OCI-LY7 (cell line): ENCODE measurements around the gene ZSCAN26. TPM values are rescaled to one million over a fixed set of nuclear protein-coding genes. Genes with fewer than 3 reads are reported as not detected.

Experiments used
- BruUV-seq: library from RNA; stranded (reverse); fragments of 400-500 nt; replicated peaks from 2 replicates; lab custom pipeline; 2021; lab: Mats Ljungman, UMichigan
- CTCF ChIA-PET: fragments of 300-600 bp; sonication (Branson Sonifier 250); formaldehyde crosslinking; loops from one replicate; lab custom pipeline; 2022; ENCODE audit warnings: antibody characterized with exemption; ENCODE audit not compliant: unreplicated experiment; lab: Charles Lee
- POLR2A ChIA-PET: fragments of 300-600 bp; sonication (Branson Sonifier 250); formaldehyde crosslinking; loops from one replicate; lab custom pipeline; 2022; ENCODE audit warnings: antibody characterized with exemption; lab: Charles Lee
- DNase-seq: peaks from one replicate; pipeline ENCODE4 v3.0.0-alpha.2; 2015; ENCODE audit warnings: low spot score
- H2AFZ ChIP-seq: fragments of 200-600 bp; sonication (generic), shearing (Covaris generic); 2 replicates; pipeline ENCODE4 v1.6.1; 2014; ENCODE audit warnings: mild to moderate bottlenecking, antibody characterized with exemption, low read length, moderate library complexity
- H3K27ac ChIP-seq: fragments of 200-600 bp; sonication (generic); 2 replicates; pipeline ENCODE4 v1.5.1; 2014; ENCODE audit warnings: mixed run types, low read depth, mild to moderate bottlenecking, moderate library complexity, low read length, inconsistent platforms; ENCODE audit not compliant: poor library complexity, severe bottlenecking
- H3K36me3 ChIP-seq: fragments of 200-600 bp; sonication (generic); 2 replicates; pipeline ENCODE4 v1.6.1; 2014; ENCODE audit warnings: mild to moderate bottlenecking, antibody characterized with exemption, low read length, moderate library complexity, mixed read lengths; ENCODE audit not compliant: insufficient read depth
- H3K4me1 ChIP-seq: fragments of 200-600 bp; sonication (generic); 2 replicates; pipeline ENCODE4 v1.5.1; 2014; ENCODE audit warnings: mild to moderate bottlenecking, low read length; ENCODE audit not compliant: insufficient read depth, poor library complexity, severe bottlenecking
- H3K4me2 ChIP-seq: fragments of 200-600 bp; sonication (generic); 2 replicates; pipeline ENCODE4 v1.6.1; 2014; ENCODE audit warnings: mild to moderate bottlenecking, low read length
- H3K4me3 ChIP-seq: fragments of 200-600 bp; sonication (generic); 2 replicates; pipeline ENCODE4 v1.5.1; 2014; ENCODE audit warnings: mild to moderate bottlenecking, low read depth, low read length; ENCODE audit not compliant: poor library complexity, severe bottlenecking
- H3K79me2 ChIP-seq: fragments of 200-600 bp; sonication (generic); 2 replicates; pipeline ENCODE4 v1.6.1; 2016; ENCODE audit warnings: low read depth, mild to moderate bottlenecking, low read length, moderate library complexity, mixed read lengths; ENCODE audit not compliant: insufficient read depth
- H3K9me2 ChIP-seq: fragments of 200-600 bp; sonication (generic); 2 replicates; pipeline ENCODE4 v1.6.1; 2016; ENCODE audit warnings: mild to moderate bottlenecking, low read length, mixed read lengths; ENCODE audit not compliant: insufficient read depth
- H3K9me3 ChIP-seq: fragments of 200-600 bp; sonication (generic); 2 replicates; pipeline ENCODE4 v1.6.1; 2014; ENCODE audit warnings: mild to moderate bottlenecking, mixed run types, low read length, mixed read lengths
- H4K20me1 ChIP-seq: fragments of 200-600 bp; sonication (generic); 2 replicates; pipeline ENCODE4 v1.6.1; 2014; ENCODE audit warnings: mild to moderate bottlenecking, antibody characterized with exemption, low read length, moderate library complexity, mixed read lengths; ENCODE audit not compliant: insufficient read depth
- CTCF ChIP-seq: fragments of 200-600 bp; sonication (generic); conservative IDR thresholded peaks from 2 replicates; pipeline ENCODE4 v1.5.1; 2014; ENCODE audit warnings: mild to moderate bottlenecking, antibody characterized with exemption, low read length, moderate library complexity, mixed read lengths
- EZH2phosphoT487 ChIP-seq: fragments of 200-600 bp; sonication (generic); IDR thresholded peaks from 2 replicates; pipeline ENCODE4 v1.6.1; 2018; ENCODE audit warnings: low read depth, borderline replicate concordance, mild to moderate bottlenecking, mixed run types, antibody characterized with exemption, low read length, moderate library complexity, mixed read lengths
- intact Hi-C: fragments of 100-400 bp; cut with micrococcal nuclease; formaldehyde crosslinking; loops from one replicate; pipeline ENCODE4 v1.10.0; 2022; ENCODE audit not compliant: unreplicated experiment
- total RNA-seq, 2 experiments: library from RNA; depleted of rRNA in 1 of 2; stranded (reverse); fragments of >200 nt in 1 of 2; shearing (Covaris generic) in 1 of 2; gene quantifications; 2 replicates each; pipeline ENCODE4 v1.2.3, GENCODE V29; 2014 to 2022

Gene ZSCAN26
- total RNA-seq, 2 experiments from 2014 or later = 2.8 to 6.8 TPM

GRCh38 chr6:28245206-28245941 is 21.6 kb upstream of the ZSCAN26 start:
- Histone ChIP-seq H3K79me2 (peaks cover under 1% of the 10 kb centered on the region; the same call in 1 of the 2 replicates), H4K20me1 (no peaks in the 10 kb centered on the region), H3K4me3 (no peak overlapping the region), H3K9me3 (no peaks in the 10 kb centered on the region), H3K4me1 (no peaks in the 10 kb centered on the region), H3K4me2 (no peak overlapping the region), H3K27ac (no peak overlapping the region), H2AFZ (no peak overlapping the region), H3K36me3 (peaks cover 60% of the 10 kb centered on the region), H3K9me2 (no peaks in the 10 kb centered on the region)
- TF ChIP-seq CTCF (no peak), EZH2phosphoT487 (no peak)
- TSS peak; percentile 27 for BruUV-seq
- CTCF ChIA-PET = no interaction called here
- no peak for DNase-seq
- intact Hi-C loops = no loop called here
- POLR2A ChIA-PET = no interaction called here

GRCh38 chr6:28248916-28249315 is 18.0 kb upstream of the ZSCAN26 start:
- no peak for DNase-seq
- Histone ChIP-seq H3K4me2 (no peak overlapping the region), H3K9me3 (peaks cover 4% of the 10 kb centered on the region; the same call in 1 of the 2 replicates), H3K9me2 (no peaks in the 10 kb centered on the region), H3K79me2 (peaks cover 16% of the 10 kb centered on the region), H3K36me3 (peaks cover 55% of the 10 kb centered on the region), H2AFZ (no peak overlapping the region), H3K4me1 (peaks cover 21% of the 10 kb centered on the region), H3K4me3 (no peak overlapping the region), H3K27ac (no peak overlapping the region), H4K20me1 (0 out of 2 replicates have a peak, but pooled peaks cover 4% of the 10 kb centered on the region)
- TF ChIP-seq EZH2phosphoT487 (no peak), CTCF (no peak)
- ChIA-PET CTCF (no interaction called here), POLR2A (interaction anchor here (0.6 kb wide), 1 partner anchor 32 kb away, joined by 5 read pairs; no protein-coding TSS in a partner anchor)
- intact Hi-C loops = no loop called here
- BruUV-seq = no TSS peak

GRCh38 chr6:28250747-28251146 is 16.2 kb upstream of the ZSCAN26 start:
- 0 out of 2 replicates have a peak, but pooled peaks cover 4% of the 10 kb centered on the region for H4K20me1 ChIP-seq
- peaks cover 4% of the 10 kb centered on the region; the same call in 1 of the 2 replicates for H3K9me3 ChIP-seq
- CTCF ChIA-PET = no interaction called here
- no peak for TF ChIP-seq EZH2phosphoT487
- no peak for TF ChIP-seq CTCF
- BruUV-seq = no TSS peak
- H3K36me3 ChIP-seq = peaks cover 36% of the 10 kb centered on the region
- intact Hi-C loops = loop anchor here (5.0 kb wide), 1 partner anchor 102 kb away; no protein-coding TSS in a partner anchor
- H3K4me3 ChIP-seq = peak overlapping the region; percentile 99
- DNase-seq = no peak
- H3K4me2 ChIP-seq = peak overlapping the region; percentile 83
- peaks cover 21% of the 10 kb centered on the region for H3K4me1 ChIP-seq
- H3K79me2 ChIP-seq = peaks cover 16% of the 10 kb centered on the region
- no peak overlapping the region for H2AFZ ChIP-seq
- POLR2A ChIA-PET = interaction anchor here (0.7 to 1.4 kb wide), 4 partner anchors 21 to 119 kb away, joined by 3 to 4 read pairs (median 4); partner anchors contain the start of gene PGBD1
- H3K9me2 ChIP-seq = no peaks in the 10 kb centered on the region
- H3K27ac ChIP-seq = no peak overlapping the region
